ENCODE results near the gene TAF8.
"Not testable (repeated sequence)": the region's sequence is repeated elsewhere in the genome, so short reads cannot be mapped to it uniquely, and the experiment has no call there.

The TAF8 gene

GRCh38 chr6:42022755-42023384 is 27.5 kb upstream of the TAF8 start:
- Mint-ChIP-seq H3K4me3 (peak overlapping the region; percentile 72), H3K36me3 (ENCODE audit: low read depth) (peaks cover 16% of the 10 kb centered on the region)

GRCh38 chr6:42025066-42025844 is 25.1 kb upstream of the TAF8 start:
- H3K27ac Mint-ChIP-seq = peak overlapping the region; percentile 99
- H3K27me3 Mint-ChIP-seq = no peaks in the 10 kb centered on the region
- no peaks in the 10 kb centered on the region for H3K9me3 Mint-ChIP-seq
- H3K4me3 Mint-ChIP-seq = peak overlapping the region; percentile 25
- peaks cover 100% of the 10 kb centered on the region for H3K4me1 Mint-ChIP-seq (ENCODE audit: low read depth)
- peaks cover 16% of the 10 kb centered on the region for H3K36me3 Mint-ChIP-seq (ENCODE audit: low read depth)

More at GRCh38 chr6:42022755-42023384, 27.5 kb upstream of the TAF8 start:
- Mint-ChIP-seq H3K4me1 (ENCODE audit: low read depth) (peaks cover 93% of the 10 kb centered on the region), H3K27ac (peak overlapping the region; percentile 98), H3K9me3 (no peaks in the 10 kb centered on the region), H3K27me3 (no peaks in the 10 kb centered on the region)

DNA sequence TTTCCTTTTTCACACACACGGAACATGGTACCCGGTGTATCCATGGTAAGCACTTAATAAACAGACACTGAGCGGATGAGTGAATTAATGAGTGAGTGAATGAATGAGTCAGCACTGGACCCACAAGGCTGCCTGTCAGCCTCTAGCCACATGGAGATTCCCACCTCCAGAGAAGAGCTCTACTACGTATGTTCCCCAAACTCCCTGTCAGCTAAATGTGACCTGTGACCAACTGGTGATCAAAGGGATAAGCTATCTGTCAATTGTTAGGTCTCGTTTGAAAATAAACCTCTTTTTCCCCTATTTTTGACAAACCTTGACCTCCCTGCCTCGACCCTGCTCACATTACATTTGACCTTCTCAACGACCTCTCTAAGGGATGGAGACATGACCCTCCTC is 24.5 kb upstream of the TAF8 start:
- peaks cover 100% of the 10 kb centered on the region for H3K4me1 Mint-ChIP-seq (ENCODE audit: low read depth)
- no peaks in the 10 kb centered on the region for H3K9me3 Mint-ChIP-seq
- H3K36me3 Mint-ChIP-seq (ENCODE audit: low read depth) = peaks cover 16% of the 10 kb centered on the region
- H3K27me3 Mint-ChIP-seq = no peaks in the 10 kb centered on the region
- peak overlapping the region; percentile 17 for H3K4me3 Mint-ChIP-seq
- peak overlapping the region; percentile 99 for H3K27ac Mint-ChIP-seq

GRCh38 chr6:42026540-42026939 is 23.8 kb upstream of the TAF8 start:
- no peaks in the 10 kb centered on the region for H3K9me3 Mint-ChIP-seq
- peaks cover 16% of the 10 kb centered on the region for H3K36me3 Mint-ChIP-seq (ENCODE audit: low read depth)
- H3K27ac Mint-ChIP-seq = peak overlapping the region; percentile 99
- H3K4me1 Mint-ChIP-seq (ENCODE audit: low read depth) = peaks cover 100% of the 10 kb centered on the region
- H3K27me3 Mint-ChIP-seq = no peaks in the 10 kb centered on the region
- peak overlapping the region; percentile 9 for H3K4me3 Mint-ChIP-seq

GRCh38 chr6:42028234-42029061 is 21.9 kb upstream of the TAF8 start:
- H3K27ac Mint-ChIP-seq = peak overlapping the region; percentile 99
- no peaks in the 10 kb centered on the region for H3K27me3 Mint-ChIP-seq
- H3K4me3 Mint-ChIP-seq = peak overlapping the region; percentile 85
- peaks cover 100% of the 10 kb centered on the region for H3K4me1 Mint-ChIP-seq (ENCODE audit: low read depth)
- peaks cover 16% of the 10 kb centered on the region for H3K36me3 Mint-ChIP-seq (ENCODE audit: low read depth)
- no peaks in the 10 kb centered on the region for H3K9me3 Mint-ChIP-seq

- Mint-ChIP-seq H3K36me3 (ENCODE audit: low read depth) (peaks cover 16% of the 10 kb centered on the region), H3K4me1 (ENCODE audit: low read depth) (peaks cover 94% of the 10 kb centered on the region), H3K27me3 (no peaks in the 10 kb centered on the region), H3K9me3 (no peaks in the 10 kb centered on the region), H3K4me3 (peak overlapping the region; percentile 85), H3K27ac (peak overlapping the region; percentile 99)
These were observed 21.1 kb upstream of the TAF8 start for GRCh38 chr6:42029062-42029685.

DNA sequence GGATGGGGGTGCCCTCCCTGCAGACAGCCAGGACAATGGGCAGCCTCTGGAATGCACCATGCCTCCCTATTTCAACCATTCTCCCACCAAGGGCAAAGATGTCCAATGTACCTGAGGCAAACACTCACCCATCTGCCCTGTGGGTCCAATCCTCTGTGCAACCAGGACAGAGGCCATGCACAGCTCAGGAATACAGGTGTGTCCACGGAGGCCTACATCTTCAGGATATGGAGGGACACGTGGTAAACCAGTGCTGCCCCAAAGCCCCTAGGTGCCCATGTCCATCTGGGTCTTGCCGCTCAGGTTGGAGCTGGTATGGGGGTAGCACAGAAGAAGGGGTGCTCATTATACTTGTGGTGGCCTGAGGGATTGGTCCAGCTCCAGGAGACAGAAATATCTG is 20.4 kb upstream of the TAF8 start:
- Mint-ChIP-seq H3K27ac (peak overlapping the region; percentile 98), H3K9me3 (no peaks in the 10 kb centered on the region), H3K36me3 (ENCODE audit: low read depth) (peaks cover 20% of the 10 kb centered on the region), H3K4me3 (peak overlapping the region; percentile 52), H3K27me3 (no peaks in the 10 kb centered on the region), H3K4me1 (ENCODE audit: low read depth) (peaks cover 92% of the 10 kb centered on the region)

DNA sequence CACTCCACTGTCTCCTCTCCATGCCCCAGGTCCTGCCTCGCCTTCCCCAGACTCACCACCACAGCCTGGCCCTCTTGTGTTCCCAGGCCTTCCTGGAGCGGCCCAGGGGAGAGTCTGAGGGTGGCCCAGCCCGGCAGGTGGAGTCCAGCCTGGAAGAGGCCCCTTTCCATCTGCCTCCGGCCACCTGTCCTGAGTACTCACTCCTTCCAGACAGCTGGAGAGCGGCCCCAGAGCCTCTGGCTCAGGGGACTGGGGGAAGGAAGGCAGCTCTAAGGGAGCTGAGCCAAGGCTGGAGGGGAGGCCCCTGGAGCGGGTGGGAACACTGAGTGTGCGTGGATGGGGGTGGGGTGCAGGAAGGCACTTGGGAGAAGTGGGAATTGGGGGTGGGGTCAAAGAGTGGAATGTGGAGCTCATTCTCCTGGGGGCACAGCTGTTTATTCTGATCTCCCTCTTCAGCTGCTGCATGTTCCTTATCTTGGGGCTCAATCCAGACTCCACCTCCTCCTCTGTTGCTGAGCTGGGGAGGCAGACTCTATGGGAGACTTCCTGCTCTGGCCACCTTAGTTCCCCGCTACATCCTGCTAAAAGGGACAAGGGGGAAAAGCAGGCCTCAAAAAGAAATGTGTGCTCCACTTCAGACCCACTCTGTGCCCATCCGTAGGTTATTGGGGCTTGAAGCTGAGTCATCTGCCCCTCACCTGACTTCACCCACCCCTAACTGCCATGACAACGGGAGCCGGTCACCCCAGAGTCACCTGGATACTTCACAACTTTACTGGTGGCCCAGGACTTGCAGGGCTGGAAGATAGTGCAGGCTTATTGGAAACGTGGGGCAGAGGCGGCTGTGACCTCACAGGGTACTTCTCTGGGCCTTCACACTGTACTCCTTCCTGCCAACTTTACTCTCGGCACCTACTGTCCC is 19.5 kb upstream of the TAF8 start:
- H3K9me3 Mint-ChIP-seq = no peaks in the 10 kb centered on the region
- no peaks in the 10 kb centered on the region for H3K27me3 Mint-ChIP-seq
- H3K27ac Mint-ChIP-seq = peak overlapping the region; percentile 98
- peaks cover 21% of the 10 kb centered on the region for H3K36me3 Mint-ChIP-seq (ENCODE audit: low read depth)
- H3K4me3 Mint-ChIP-seq = peak overlapping the region; percentile 77
- H3K4me1 Mint-ChIP-seq (ENCODE audit: low read depth) = peaks cover 92% of the 10 kb centered on the region

GRCh38 chr6:42032366-42032765 is 18.0 kb upstream of the TAF8 start:
- H3K27me3 Mint-ChIP-seq = no peaks in the 10 kb centered on the region
- H3K36me3 Mint-ChIP-seq (ENCODE audit: low read depth) = peaks cover 11% of the 10 kb centered on the region
- peaks cover 84% of the 10 kb centered on the region for H3K4me1 Mint-ChIP-seq (ENCODE audit: low read depth)
- H3K4me3 Mint-ChIP-seq = peak overlapping the region; percentile 21
- H3K27ac Mint-ChIP-seq = peak overlapping the region; percentile 98
- no peaks in the 10 kb centered on the region for H3K9me3 Mint-ChIP-seq

GRCh38 chr6:42037669-42038068 is 12.7 kb upstream of the TAF8 start:
- H3K9me3 Mint-ChIP-seq; H3K27me3 Mint-ChIP-seq; H3K36me3 Mint-ChIP-seq (ENCODE audit: low read depth): not testable (repeated sequence)
- H3K27ac Mint-ChIP-seq = peak overlapping the region; percentile 97
- peaks cover 81% of the 10 kb centered on the region for H3K4me1 Mint-ChIP-seq (ENCODE audit: low read depth)
- peak overlapping the region; percentile 77 for H3K4me3 Mint-ChIP-seq

GRCh38 chr6:42038163-42038562 is 12.2 kb upstream of the TAF8 start:
- no peaks in the 10 kb centered on the region for H3K27me3 Mint-ChIP-seq
- peak overlapping the region; percentile 97 for H3K27ac Mint-ChIP-seq
- no peaks in the 10 kb centered on the region for H3K9me3 Mint-ChIP-seq
- peaks cover 81% of the 10 kb centered on the region for H3K4me1 Mint-ChIP-seq (ENCODE audit: low read depth)
- H3K36me3 Mint-ChIP-seq (ENCODE audit: low read depth) = peaks cover 9% of the 10 kb centered on the region
- H3K4me3 Mint-ChIP-seq = peak overlapping the region; percentile 77

GRCh38 chr6:42038811-42039408 is 11.4 kb upstream of the TAF8 start:
- Mint-ChIP-seq H3K27ac (peak overlapping the region; percentile 97), H3K4me3 (peak overlapping the region; percentile 84), H3K9me3 (no peaks in the 10 kb centered on the region), H3K4me1 (ENCODE audit: low read depth) (peaks cover 84% of the 10 kb centered on the region), H3K27me3 (no peaks in the 10 kb centered on the region), H3K36me3 (ENCODE audit: low read depth) (peaks cover 9% of the 10 kb centered on the region)

- H3K27ac Mint-ChIP-seq = peak overlapping the region; percentile 97
- no peaks in the 10 kb centered on the region for H3K9me3 Mint-ChIP-seq
- peak overlapping the region; percentile 63 for H3K4me3 Mint-ChIP-seq
- H3K27me3 Mint-ChIP-seq = no peaks in the 10 kb centered on the region
- peaks cover 88% of the 10 kb centered on the region for H3K4me1 Mint-ChIP-seq (ENCODE audit: low read depth)
- no peaks in the 10 kb centered on the region for H3K36me3 Mint-ChIP-seq (ENCODE audit: low read depth)
These were observed 9.4 kb upstream of the TAF8 start for GRCh38 chr6:42040856-42041480.
